Ovary (tissue), 3 donors: ENCODE results near the gene EML6.

Experiments
- EP300 ChIP-seq: sonication (generic); formaldehyde crosslinking; IDR thresholded peaks from one replicate; pipeline ENCODE4 v1.6.1; 2017; ENCODE audit warnings: antibody characterized with exemption
- POLR2A ChIP-seq: fragments of 450-650 bp; IDR thresholded peaks from one replicate; pipeline ENCODE4 v1.6.1; 2017; ENCODE audit warnings: antibody characterized with exemption, mild to moderate bottlenecking, moderate library complexity
- TF ChIP-seq, protein P1 (sequence below), 3 donors: fragments of 450-650 bp in 2 of 3; fragments of 200-600 bp in 1 of 3; IDR thresholded peaks; one replicate each; pipeline versions ENCODE4 v1.5.1 to v1.8.0; 2016 to 2022; ENCODE audit warnings: antibody characterized with exemption in 3 of 3, mild to moderate bottlenecking in 1 of 3
- donor health status: DM: no; HTN: no; CAD: no.

- TF ChIP-seq, protein P1, sequence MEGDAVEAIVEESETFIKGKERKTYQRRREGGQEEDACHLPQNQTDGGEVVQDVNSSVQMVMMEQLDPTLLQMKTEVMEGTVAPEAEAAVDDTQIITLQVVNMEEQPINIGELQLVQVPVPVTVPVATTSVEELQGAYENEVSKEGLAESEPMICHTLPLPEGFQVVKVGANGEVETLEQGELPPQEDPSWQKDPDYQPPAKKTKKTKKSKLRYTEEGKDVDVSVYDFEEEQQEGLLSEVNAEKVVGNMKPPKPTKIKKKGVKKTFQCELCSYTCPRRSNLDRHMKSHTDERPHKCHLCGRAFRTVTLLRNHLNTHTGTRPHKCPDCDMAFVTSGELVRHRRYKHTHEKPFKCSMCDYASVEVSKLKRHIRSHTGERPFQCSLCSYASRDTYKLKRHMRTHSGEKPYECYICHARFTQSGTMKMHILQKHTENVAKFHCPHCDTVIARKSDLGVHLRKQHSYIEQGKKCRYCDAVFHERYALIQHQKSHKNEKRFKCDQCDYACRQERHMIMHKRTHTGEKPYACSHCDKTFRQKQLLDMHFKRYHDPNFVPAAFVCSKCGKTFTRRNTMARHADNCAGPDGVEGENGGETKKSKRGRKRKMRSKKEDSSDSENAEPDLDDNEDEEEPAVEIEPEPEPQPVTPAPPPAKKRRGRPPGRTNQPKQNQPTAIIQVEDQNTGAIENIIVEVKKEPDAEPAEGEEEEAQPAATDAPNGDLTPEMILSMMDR (IDR thresholded peaks at IDR 0.05): no peak
- no peak for TF ChIP-seq POLR2A
- no peak for TF ChIP-seq EP300
Measured at GRCh38 chr2:54763636-54764291, 40.3 kb downstream of the EML6 start.
